ENCODE measurements around the gene FOCAD. TPM values are rescaled to one million over a fixed set of nuclear protein-coding genes. Genes with fewer than 3 reads are reported as not detected.

FOCAD gene
- total RNA-seq, 2 donors from 2014 or later, result 21.5 to 85.7 TPM

DNA sequence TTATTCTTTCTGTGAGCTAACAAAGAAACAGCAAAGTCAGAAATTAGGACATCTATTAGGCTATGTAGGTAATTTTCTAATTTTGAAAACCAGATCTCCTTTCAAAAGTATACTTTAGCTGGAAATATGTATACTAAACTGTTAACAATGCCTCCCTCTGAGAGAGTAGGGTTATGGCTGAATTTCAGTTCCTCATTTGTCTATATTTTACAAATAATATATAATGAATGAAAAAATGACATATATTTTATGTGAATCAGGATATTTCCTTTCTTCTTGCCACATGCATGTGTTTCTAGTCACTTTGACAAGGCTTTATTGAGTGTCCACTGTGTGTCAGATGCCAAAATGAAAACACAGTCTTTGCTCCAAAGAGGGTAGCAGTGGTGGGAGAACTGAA lies 331.9 kb downstream of the FOCAD start:
- TF ChIP-seq, protein P1, sequence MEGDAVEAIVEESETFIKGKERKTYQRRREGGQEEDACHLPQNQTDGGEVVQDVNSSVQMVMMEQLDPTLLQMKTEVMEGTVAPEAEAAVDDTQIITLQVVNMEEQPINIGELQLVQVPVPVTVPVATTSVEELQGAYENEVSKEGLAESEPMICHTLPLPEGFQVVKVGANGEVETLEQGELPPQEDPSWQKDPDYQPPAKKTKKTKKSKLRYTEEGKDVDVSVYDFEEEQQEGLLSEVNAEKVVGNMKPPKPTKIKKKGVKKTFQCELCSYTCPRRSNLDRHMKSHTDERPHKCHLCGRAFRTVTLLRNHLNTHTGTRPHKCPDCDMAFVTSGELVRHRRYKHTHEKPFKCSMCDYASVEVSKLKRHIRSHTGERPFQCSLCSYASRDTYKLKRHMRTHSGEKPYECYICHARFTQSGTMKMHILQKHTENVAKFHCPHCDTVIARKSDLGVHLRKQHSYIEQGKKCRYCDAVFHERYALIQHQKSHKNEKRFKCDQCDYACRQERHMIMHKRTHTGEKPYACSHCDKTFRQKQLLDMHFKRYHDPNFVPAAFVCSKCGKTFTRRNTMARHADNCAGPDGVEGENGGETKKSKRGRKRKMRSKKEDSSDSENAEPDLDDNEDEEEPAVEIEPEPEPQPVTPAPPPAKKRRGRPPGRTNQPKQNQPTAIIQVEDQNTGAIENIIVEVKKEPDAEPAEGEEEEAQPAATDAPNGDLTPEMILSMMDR (IDR thresholded peaks at IDR 0.05), result no peak
- no peak for TF ChIP-seq POLR2A (IDR thresholded peaks at IDR 0.05)

DNA sequence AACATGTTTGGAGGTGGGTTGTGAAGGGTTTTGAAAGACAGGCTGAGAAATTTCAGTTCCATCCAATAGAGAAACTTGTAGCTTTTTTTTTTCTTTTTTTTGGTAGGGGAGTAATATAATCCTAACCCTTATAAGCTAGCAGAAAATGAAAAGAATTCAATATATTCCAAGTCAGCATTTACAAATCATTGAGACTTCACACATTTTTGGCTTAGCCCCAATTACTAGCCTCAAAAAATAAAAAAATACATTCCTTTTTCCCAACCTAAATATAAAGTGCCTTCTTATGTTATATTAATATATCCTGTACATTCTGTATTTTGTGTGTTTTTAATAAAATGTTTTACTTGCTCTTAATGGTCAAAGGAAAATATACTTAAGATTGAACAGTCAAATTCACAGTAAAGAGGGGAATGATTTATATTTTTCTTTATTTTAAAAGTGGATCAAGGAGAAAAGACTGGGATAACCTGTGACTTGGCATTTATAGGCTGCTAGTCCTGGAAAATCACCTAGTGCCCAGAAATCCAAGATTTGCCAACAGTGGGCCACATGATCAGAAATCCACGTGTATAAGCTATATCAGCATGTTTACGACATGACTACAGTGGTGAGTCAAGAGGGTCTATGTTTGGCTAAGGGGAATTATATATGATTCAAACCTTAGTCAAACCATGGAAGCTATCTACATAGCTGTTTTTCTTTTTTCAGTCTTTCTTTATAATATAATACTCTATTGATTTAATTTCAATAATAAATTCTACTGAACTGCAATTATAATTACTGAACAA lies 332.8 kb downstream of the FOCAD start:
- Histone ChIP-seq H3K36me3 (replicated peaks in 1 of 2; ENCODE audit: insufficient read depth in 1 of 2, low read depth in 2 of 2) (no peaks in the 10 kb centered on the region), H3K4me3 (no peak overlapping the region), H3K9me3 (no peaks in the 10 kb centered on the region), H3K27ac (no peak overlapping the region), H3K4me1 (no peaks in the 10 kb centered on the region), H3K27me3 (no peaks in the 10 kb centered on the region)
- intact Hi-C loops (cut with DNase I), result no loop called here
- TF ChIP-seq, protein P1 (IDR thresholded peaks at IDR 0.05), result no peak
- TF ChIP-seq POLR2A (IDR thresholded peaks at IDR 0.05), result no peak
- ATAC-seq, result no peak
- no peak for DNase-seq
- 74 to 89% methylated on average over 2 of the region's 2 CpGs for WGBS, 2 donors

More for the DNA sequence above, 331.9 kb downstream of the FOCAD start:
- DNase-seq, result no peak
- Histone ChIP-seq H3K4me3 (no peak overlapping the region), H3K9me3 (no peaks in the 10 kb centered on the region), H3K27ac (no peak overlapping the region), H3K36me3 (replicated peaks in 1 of 2; ENCODE audit: insufficient read depth in 1 of 2, low read depth in 2 of 2) (no peaks in the 10 kb centered on the region), H3K4me1 (no peaks in the 10 kb centered on the region), H3K27me3 (no peaks in the 10 kb centered on the region)
- intact Hi-C loops (cut with DNase I), result no loop called here
- ATAC-seq, result no peak

DNA sequence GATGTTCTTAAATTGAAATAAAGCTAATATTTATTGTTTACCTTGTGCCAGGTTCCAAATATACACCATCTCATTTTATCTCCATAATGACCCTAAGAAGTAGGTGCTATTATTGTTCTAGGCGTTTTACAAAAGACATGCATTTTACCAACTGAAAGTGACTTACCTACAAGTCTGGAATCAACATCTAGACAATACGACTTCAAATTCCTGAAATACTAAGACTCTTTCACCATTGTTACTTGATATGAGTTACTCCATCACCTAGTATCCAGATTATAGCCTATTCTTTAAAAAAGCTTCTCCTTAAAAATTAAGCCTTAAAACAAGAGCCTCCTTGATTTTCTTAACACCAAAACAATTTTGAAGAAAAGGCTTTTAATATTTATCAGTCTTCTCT lies 334.1 kb downstream of the FOCAD start:
- 65 to 73% methylated on average over 2 of the region's 2 CpGs for WGBS, 2 donors
- no peaks in the 10 kb centered on the region for H3K27me3 ChIP-seq

DNA sequence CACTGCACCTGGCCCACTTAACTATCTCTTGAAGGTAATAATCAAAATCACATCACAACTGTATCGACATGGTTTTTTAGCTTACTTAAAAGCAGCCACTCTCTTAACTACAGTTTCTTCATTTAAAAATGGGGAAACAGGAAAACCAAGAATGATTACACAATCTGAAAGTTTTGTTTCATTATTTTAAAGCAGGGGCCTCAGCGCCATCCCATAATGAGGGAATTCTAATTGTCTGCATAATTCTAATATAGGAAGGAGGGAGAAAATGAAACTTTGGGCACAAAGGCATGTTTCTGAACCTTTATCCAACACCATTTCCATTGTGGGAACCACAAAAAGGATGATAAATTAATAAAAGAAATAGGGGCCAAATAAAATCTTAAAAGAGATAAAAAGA lies 339.8 kb downstream of the FOCAD start:
- WGBS, 2 donors, result 87 to 91% methylated on average over 2 of the region's 2 CpGs
- Histone ChIP-seq H3K27me3 (no peaks in the 10 kb centered on the region), H3K4me3 (no peak overlapping the region), H3K36me3 (replicated peaks in 1 of 2; ENCODE audit: insufficient read depth in 1 of 2, low read depth in 2 of 2) (no peaks in the 10 kb centered on the region), H3K9me3 (no peaks in the 10 kb centered on the region), H3K4me1 (no peaks in the 10 kb centered on the region), H3K27ac (no peak overlapping the region)
- intact Hi-C loops (cut with DNase I), result no loop called here
- ATAC-seq (no peak), DNase-seq (no peak)
- no peak for TF ChIP-seq POLR2A (IDR thresholded peaks at IDR 0.05)
- TF ChIP-seq, protein P1 (IDR thresholded peaks at IDR 0.05), result no peak

More for the DNA sequence above, 334.1 kb downstream of the FOCAD start:
- Histone ChIP-seq H3K36me3 (replicated peaks in 1 of 2; ENCODE audit: insufficient read depth in 1 of 2, low read depth in 2 of 2) (no peaks in the 10 kb centered on the region), H3K4me3 (no peak overlapping the region), H3K4me1 (no peaks in the 10 kb centered on the region), H3K27ac (no peak overlapping the region), H3K9me3 (no peaks in the 10 kb centered on the region)
- no peak for TF ChIP-seq POLR2A (IDR thresholded peaks at IDR 0.05)
- TF ChIP-seq, protein P1 (IDR thresholded peaks at IDR 0.05), result no peak
- intact Hi-C loops (cut with DNase I), result no loop called here
- no peak for DNase-seq
- ATAC-seq, result no peak

DNA sequence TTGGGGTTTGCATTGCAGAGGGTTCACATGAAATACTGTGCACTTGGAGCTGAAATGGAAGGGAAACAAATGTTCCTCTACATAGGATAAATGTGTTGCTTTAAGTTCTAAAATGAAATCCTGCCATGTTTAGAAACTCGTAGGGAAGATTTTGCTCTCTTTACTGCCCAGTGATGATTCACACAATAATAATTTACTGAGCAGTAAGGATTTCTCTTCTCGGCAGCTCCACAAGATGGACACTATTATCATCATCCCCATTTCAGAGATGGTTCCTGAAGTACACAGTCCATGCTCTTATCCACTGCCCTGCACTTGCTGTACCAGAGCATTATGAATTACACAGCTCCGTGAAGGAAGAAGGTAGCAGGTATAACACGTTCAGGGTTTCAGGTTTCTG lies 343.2 kb downstream of the FOCAD start:
- 59 to 80% methylated on average over 4 of the region's 4 CpGs for WGBS, 2 donors
- peaks cover 10% of the 10 kb centered on the region for H3K4me1 ChIP-seq
- ATAC-seq (no peak), DNase-seq (no peak)
- no peak overlapping the region for H3K27ac ChIP-seq
- no peaks in the 10 kb centered on the region for H3K36me3 ChIP-seq (replicated peaks in 1 of 2; ENCODE audit: insufficient read depth in 1 of 2, low read depth in 2 of 2)
- intact Hi-C loops (cut with DNase I), result no loop called here
- no peak overlapping the region for H3K4me3 ChIP-seq
- H3K27me3 ChIP-seq, result no peaks in the 10 kb centered on the region
- no peak for TF ChIP-seq POLR2A (IDR thresholded peaks at IDR 0.05)
- TF ChIP-seq, protein P1 (IDR thresholded peaks at IDR 0.05), result no peak
- H3K9me3 ChIP-seq, result no peaks in the 10 kb centered on the region

Data from body of pancreas (tissue), 4 donors.